ENCODE measurements around the gene GRB7.

The GRB7 gene

DNA sequence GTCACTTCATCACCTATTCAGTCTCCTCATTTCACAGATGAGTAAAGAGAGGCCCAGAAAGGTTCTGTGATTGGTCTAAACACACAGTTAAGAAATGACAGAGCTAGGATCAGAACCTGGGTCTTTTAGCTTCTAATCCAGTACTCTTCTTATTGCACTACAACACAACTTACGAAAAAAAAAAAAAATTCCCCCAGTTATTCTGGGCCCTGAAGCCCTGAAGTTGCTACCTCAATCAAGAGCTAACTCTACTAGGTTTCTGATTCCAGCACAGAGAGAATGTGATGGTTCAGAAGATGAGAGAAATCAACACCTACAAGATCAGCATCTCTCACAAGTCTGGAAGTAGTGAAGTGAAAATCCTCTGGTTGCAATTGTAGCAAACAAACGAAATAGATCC is 37.3 kb downstream of the GRB7 start:
- no peak for DNase-seq

DNA sequence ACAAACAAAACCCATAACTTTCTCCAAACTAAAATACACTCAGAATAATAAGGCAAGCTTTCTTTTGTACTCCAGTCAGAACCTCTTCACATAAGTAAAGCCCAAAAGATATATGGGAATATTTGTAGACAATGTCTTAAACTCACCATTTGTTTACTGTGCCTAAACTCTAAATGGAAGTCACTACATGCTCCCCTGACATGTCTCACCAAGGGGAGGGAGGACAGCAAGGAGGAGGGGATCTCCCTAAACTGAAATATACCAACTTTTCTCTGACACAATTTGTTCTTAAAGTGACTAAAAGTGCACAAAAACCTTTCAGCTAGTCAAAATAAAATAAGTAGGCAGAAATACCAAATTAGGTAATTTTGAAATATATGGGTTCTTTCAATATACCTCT is 38.5 kb downstream of the GRB7 start:
- no peak for DNase-seq

DNA sequence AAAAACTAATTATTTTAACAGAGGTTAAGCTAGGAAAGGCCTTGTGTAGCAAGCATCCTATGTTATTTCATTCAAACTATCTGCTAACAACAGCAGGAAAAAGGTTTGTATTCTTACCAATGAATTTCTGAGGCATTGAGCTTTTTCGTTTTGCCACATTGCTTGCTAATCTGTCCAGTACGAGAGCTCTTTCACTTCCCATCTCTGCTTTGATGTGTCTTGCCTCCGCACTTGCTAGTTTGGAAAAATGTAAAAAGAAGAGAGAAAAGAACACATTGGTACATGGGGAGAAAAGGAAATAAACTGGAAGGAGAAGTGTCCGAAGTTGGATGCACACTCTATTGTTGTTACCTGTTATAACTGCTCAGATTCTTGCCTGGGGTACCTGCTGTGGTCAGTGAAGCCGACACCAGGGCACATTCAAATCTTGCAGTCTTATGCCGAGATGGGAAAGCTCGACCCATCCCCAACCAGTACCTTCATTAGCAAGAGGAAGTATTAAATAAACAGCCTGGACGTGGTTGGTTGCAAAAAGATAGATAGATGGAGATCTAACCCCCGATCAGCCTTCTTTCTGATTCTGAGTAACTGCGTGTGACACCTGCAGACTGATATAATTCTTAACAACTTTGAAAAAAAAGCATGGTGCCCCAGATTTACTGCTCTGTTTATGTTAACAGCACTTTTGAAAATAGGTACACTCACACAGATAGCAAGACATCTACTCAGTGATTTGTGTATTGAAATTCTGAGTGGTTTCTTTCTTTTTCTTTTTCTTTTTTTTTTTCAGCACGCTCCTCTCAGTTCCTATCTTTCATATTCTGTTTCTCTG is 40.0 kb downstream of the GRB7 start:
- no peak for DNase-seq

DNA sequence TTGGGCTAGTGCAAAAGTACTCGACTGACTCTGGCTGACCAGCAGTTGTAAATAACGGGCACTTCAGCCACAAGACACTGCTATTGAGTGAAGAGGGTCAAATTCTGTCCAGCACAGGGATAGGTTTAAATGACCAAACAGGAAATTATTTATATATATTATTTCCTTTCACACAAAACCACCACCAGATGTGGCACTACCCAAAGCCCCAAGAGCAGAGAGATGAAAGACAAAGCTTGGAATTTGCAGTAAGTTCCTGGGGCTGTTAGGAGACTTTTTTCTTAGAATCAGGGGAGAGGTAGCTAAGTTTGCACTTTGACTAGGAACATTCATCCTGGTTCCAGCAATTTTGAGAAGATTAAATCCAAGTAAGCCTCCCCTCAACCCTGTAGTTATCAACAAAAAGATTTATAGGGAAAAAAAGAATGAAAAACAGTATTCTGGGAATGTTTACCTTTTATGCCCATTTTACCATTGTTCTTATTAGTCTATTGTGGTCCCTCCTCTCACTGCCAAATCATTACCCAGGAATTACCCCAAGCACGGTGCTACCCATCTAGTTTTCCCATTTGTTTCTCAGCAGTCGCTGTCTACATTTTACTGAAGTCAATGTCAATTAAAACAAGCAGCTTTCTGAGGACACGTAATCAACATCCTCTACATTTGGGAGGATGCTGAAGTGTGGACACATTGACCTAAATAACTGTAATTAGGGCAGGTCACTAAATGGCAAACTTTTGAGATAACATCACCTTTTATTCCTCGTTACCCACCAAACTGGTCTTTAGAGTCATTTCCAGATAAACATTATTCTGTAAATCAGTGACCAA is 43.5 kb downstream of the GRB7 start:
- DNase-seq = no peak

DNA sequence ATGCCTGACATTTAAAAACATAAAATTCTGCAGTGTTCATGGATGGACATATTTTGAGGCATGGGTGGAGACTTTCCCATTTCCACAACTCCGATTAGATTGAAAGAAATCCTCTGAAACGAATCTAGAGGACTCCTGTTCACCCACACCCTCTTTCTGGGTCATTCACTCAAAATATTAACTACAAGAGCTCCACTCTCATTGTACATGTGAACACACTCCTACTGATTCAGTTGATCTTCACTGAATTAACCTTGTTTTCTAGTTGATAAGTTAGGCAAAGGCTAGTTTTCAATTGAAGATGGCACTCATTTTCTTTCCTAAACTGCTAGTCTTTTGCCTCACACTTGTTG is 44.1 kb downstream of the GRB7 start:
- no peak for DNase-seq

DNA sequence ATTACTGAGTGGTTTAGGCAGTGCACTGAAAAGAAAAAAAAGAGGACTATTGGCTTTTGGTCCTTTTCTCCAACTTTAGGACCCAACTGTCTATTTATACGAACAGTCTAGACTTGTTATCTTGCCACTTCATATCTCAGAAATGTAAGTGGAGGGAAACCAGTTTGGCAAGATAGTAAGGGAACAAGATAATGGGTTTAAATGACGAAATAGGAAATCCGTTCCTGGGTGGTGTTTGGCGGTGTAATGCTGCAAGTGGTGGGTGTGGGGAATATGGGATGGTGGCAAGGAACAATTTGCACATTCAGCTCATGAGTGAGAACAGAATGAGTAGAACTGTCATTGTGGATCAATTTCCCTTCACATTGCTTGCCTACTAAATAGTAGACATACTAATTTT is 44.7 kb downstream of the GRB7 start:
- DNase-seq = no peak

DNA sequence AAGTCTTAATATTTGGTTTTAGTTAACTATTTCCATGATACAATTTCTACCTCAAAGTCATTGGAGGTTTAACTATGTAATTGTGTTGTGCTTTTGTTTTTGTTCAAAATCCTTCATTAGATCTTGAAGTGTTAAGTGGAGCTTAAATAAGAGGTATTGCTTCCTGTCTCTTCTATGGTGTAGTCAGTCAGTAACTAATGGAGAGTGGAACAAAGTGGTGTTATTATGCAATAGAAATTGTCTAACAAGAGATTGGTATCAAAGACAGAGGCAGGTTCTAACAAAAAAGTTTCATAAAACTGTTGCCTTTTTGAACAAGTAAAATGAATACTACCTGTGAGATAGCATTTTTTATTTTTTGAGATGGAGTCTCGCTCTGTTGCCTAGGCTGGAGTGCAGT is 45.2 kb downstream of the GRB7 start:
- no peak for DNase-seq

DNA sequence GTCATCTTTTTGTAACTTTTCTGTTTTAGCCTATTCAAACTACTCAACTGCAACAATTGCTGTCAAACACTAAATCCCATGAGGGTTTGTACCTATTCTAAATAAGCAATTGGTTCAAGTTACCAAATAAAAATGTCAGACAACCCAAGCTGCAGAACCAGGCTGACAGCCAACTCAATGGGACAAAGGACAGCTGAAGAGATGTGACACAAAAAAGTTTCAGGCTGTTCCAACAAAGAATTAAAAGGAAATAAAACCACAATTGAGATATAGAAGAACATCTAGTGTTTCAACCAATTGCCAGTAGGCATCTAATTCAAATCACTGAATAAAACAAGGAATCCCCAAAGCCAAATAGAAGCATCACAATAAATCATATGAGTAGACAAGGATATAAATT is 49.3 kb downstream of the GRB7 start:
- DNase-seq = no peak

DNA sequence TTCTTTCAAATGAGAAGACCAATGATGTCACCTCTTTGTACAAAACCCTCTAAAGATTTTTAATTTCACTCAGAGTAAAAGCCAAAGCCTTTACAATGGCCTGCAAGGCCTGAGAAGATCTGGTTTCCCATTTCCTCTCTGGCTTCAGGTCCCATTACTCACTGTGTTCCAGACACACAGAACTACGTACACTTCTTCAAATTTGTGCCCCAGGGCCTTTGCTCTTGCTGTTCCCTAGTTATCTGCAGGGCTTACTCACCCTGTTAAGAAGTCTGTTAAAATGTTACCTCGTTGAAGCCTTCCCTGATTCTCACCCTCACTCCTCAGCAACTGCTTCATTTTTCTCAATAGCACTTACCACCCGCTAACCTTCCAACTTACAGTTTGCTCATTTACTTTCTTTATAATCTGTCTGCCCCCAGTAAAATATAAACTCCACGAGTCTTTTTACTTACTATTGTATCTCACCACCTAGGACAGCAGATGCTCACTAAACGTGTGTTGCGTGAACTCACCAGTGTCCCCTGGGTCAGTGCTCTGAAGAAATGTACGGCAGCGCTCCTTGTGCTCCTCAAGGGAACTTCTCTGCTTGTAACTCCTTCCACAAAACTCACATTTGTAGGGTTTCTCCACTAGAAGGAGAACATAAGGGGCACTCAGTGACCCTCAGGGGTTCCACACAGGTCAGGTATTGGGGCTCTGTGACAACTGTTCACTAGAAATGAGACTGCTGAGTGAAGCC is 50.2 kb downstream of the GRB7 start:
- no peak for DNase-seq

DNA sequence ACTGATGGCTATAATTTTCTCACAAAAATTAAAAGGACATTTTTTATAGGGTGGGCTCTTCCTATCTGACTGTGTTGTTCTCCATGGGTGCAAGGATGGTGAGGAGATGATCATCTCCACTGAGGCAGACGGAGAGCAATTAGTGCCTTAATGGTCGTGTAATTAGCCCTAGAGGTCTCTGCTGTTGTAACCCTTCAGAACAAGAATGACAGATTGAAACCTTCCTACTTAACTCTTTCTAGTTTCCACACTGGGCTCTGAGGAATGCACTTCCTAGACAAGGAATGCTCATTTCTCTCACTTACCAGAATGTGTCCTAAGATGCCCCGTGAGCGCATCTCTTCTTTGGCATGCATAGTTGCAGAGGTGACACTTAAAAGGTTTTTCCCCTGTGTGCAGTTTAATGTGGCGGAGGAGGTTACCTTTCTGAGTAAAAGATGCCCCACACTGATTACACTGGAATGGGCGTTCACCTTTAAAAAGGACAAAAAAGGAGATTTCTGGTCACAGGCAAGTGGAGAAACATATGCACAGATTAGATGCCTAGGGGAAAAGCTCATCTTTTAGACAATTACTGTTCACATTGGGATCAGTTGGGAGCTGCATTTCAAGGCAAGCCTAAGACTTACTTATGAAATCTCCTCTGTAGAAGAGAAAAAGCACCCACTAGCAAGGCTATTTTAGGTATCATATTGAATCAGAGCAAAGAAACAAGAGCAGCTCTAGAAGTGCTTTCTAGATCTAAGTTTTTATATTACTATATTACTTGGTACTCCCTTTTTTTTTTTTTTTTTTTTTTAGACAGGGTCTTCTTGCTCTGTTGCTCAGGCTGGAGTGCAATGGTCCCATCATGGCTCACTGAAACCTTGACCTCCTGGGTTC is 53.6 kb downstream of the GRB7 start:
- DNase-seq = no peak

DNA sequence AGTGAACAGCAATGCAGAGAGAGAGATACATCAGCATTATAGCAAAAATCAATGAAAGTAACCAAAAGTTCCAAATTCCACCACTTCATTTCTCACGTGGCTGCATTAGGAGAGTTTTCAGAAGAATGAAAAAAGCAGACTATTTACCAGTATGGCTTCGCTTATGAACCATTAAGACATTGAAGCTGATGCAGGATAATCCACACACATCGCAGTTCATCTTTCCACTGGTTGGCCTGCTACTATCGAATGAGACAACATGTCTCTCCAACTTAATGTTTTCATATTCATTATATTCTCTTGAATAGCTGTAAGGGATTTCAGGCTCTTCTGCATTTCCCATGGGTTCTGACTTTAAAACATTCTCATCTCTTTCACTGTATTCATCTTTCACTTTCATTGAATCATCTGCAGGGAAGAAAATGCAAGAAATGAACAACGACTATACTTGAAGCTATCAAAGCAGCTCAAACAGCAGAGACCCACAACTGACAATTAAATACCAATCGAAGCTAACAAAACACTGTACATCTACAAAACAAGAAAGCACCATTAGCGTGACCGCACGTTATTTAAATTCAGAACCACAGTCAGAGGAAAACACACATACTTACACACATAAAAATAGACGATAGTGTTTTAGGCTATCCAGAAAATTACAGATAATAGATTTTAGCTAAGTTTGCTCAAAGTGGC is 54.9 kb downstream of the GRB7 start:
- no peak for DNase-seq

DNA sequence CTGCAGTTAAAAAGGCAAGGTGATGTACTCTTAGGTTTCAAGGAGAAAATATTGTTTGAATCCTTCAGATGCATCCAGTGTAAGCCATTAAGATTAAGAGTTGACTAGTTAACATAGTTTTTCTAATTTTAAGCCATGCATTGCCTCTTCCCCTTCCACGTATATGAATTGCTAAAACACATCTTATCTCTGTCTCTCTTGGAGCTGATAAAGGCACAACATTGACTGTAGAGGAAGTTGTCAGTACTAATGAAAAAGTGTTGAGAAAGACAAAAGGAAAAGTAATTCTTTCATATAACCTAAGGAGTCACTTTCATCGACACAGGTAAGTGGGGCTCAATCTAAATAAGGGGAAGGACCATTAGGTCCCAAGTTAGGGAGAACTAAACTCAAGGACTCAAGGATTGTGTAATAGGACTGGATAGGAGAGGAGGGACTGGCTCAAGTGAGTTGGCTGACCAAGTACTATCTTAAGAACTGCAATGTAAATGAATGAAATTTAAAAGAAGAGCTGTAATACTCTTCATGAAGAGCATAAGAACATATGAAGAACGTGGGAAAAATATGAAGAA is 55.6 kb downstream of the GRB7 start:
- DNase-seq = no peak

DNA sequence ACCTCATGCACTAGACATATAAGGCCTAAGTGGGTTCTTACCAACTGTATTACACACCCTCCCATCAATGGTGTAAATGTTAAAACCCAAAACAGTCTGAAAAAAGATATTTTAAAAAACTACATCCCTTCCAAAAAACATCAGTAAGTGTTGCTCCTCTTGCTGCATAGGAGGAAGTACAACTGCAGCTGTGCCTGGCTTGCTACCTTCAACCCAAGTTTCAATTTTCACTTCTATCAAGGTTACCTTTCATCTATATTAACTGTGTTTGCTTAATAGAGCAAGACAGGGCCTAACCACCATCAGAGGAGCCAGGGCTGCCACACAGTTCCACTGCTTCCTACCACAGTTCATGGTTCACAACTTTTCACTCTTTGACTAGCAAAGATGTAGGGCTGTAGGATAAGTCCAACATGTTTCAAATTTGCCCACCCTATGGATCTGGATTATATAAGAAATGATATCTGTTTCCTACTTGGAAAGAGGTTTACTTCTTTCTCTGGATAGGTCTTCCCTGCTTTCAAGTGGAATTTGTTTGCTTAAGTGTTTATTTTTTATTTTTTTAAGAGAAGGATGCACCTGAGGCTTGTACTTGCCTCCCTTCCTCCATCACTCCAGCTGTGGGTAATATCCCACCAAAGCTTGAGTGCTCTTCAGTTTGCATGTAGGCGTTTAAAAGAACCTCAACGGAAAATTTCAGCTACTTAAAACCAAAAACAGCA is 56.7 kb downstream of the GRB7 start:
- DNase-seq = no peak

Data from inflammatory macrophage treated with lipopolysaccharide for 1 hour (primary cell).